ENCODE data around the gene MMD2.
"Not testable (repeated sequence)": the region's sequence is repeated elsewhere in the genome, so short reads cannot be mapped to it uniquely, and the experiment has no call there.

DNA sequence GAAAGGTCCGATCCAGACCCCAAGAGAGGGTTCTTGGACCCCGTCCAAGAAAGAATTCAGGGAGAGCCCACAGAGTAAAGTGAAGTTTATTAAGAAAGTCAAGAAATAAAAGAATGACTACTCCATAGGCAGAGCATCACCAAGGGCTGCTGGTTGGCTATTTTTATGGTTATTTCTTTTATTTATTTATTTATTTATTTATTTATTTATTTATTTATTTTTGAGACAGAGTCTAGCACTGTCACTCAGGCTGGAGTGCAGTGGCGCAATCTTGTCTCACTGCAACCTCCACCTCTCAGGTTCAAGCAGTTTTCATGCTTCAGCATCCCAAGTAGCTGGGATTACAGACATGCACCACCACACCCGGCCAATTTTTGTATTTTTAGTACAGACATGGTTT lies 65.8 kb downstream of the MMD2 start:
- TF ChIP-seq, protein P1, sequence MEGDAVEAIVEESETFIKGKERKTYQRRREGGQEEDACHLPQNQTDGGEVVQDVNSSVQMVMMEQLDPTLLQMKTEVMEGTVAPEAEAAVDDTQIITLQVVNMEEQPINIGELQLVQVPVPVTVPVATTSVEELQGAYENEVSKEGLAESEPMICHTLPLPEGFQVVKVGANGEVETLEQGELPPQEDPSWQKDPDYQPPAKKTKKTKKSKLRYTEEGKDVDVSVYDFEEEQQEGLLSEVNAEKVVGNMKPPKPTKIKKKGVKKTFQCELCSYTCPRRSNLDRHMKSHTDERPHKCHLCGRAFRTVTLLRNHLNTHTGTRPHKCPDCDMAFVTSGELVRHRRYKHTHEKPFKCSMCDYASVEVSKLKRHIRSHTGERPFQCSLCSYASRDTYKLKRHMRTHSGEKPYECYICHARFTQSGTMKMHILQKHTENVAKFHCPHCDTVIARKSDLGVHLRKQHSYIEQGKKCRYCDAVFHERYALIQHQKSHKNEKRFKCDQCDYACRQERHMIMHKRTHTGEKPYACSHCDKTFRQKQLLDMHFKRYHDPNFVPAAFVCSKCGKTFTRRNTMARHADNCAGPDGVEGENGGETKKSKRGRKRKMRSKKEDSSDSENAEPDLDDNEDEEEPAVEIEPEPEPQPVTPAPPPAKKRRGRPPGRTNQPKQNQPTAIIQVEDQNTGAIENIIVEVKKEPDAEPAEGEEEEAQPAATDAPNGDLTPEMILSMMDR (IDR thresholded peaks at IDR 0.05; ENCODE audit: low read depth, low read length, poor library complexity, severe bottlenecking), result not testable (repeated sequence)
- not testable (repeated sequence) for TF ChIP-seq EZH2phosphoT487 (IDR thresholded peaks at IDR 0.05; ENCODE audit: borderline replicate concordance, low read length)
